Endometrium (tissue), 2 donors: ENCODE data around the gene DALRD3.
"Not testable (repeated sequence)": the region's sequence is repeated elsewhere in the genome, so short reads cannot be mapped to it uniquely, and the experiment has no call there.

ENCODE experiments used
- FAIRE-seq: peaks from 2 replicates; lab custom pipeline; 2012; peaks lifted over from hg19 to GRCh38; lab: Jason Lieb, UNC
- donor health status: control.
- donor health status: control.

DALRD3 gene

GRCh38 chr3:49021213-49021812 is 2.9 kb upstream of the DALRD3 start:
- FAIRE-seq: peak; percentile 94

DNA sequence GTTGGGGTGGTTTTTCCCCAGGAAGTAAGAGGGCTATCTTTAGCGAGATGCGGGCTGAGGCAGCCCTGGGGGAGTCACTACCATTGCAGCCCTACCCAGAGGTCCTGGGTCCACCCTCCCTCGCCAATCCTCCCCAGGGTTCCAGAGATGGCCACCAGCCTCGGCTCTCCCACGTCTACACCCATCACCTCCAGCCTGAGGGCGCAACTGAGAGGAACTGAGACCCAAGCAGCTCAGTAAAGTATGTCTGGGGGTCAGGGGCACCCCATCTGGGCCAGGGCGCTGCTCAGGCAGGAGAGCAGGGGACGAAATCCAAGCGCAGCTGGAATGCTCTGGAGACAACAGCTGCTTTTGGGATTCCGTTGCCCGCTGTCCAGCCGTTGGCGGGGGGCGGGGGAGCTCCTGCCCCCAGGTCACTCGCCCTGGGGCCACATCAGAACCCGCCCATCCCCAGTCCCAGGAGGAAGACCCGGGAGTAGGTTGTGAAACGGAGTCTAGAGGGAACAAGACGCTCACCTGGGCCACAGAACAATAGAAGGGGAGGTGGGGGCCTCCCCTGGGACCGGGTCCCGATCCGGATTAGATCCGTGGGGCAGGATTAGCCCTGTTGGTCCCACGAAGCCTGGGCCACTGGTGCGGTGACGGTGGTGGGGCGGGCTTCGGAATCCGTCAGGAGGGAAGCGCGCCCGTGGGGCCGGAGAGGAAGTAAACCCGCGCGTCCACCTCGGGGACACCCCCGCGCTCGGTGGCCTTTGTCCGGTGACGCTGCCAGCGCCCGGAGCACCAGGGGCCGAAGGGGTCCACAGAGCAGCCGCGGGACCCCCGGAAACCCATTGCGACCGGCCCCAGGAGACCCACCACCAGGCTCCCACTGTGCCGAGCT is 2.2 kb upstream of the DALRD3 start:
- no peak for FAIRE-seq

DNA sequence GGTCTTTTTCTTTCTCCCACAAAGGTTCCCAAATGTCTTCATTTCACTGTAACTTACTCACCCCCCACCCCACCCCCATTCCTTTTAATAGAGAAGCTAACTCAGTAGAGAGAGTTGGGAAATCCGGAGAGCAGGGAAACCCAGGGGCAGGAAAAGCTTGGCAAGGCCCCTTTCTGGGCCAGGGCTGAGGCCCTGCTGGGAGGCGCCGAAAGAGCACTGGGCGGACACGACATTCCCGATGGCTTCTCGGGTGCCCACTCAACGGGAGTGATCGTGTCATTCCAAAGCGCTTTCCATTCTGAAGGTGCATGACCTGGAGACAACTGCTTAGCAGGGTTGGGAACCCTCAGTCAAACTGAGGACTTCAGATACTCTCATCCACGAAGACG is 1.6 kb upstream of the DALRD3 start:
- no peak for FAIRE-seq

- FAIRE-seq: no peak
Observed at GRCh38 chr3:49018707-49019006, 277 bp upstream of the DALRD3 start.

- no peak for FAIRE-seq
Observed at GRCh38 chr3:49017229-49017970, 980 bp downstream of the DALRD3 start.

GRCh38 chr3:49016414-49017228 is 1.8 kb downstream of the DALRD3 start:
- no peak for FAIRE-seq

GRCh38 chr3:49015765-49016164 is 2.6 kb downstream of the DALRD3 start:
- FAIRE-seq: no peak

DNA sequence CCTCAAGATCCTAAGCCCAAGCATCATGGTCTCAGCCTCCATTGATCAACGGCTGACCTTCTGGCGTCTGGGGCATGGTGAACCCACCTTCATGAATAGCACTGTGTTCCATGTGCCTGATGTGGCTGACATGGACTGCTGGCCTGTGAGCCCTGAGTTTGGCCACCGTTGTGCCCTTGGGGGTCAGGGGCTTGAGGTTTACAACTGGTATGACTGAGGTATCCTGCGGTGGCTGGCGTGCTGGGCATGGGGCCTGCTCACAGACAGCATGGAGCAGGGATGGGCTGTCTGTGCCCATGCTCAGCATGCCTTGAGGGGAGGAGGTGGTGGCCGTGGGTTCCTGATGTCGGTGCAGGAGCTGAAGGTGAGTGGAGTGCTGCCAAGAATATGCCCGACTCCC is 3.3 kb downstream of the DALRD3 start:
- no peak for FAIRE-seq

DNA sequence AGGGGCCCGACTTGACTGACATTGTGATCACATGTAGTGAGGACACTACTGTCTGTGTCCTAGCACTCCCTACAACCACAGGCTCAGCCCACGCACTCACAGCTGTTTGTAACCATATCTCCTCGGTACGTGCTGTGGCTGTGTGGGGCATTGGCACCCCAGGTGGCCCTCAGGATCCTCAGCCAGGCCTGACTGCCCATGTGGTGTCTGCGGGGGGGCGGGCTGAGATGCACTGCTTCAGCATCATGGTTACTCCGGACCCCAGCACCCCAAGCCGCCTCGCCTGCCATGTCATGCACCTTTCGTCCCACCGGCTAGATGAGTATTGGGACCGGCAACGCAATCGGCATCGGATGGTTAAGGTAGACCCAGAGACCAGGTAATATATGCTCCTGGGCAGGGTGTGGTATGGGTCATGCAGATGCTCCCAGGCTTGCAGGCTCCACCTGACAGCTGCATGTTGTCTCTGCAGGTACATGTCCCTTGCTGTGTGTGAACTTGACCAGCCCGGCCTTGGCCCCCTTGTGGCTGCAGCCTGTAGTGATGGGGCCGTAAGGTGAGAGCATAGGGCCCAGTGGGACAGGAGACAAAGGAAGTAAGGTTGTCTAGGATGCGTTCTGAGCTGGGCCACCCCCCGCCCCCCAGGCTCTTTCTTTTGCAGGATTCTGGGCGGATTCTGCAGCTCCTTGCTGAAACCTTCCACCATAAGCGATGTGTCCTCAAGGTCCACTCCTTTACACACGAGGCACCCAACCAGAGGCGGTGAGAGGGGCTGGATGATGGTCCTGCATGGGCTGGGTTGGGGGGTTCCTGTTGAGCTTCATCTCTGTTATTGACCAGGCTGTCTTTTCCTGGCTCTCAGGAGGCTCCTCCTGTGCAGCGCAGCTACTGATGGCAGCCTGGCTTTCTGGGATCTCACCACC is 4.4 kb downstream of the DALRD3 start:
- no peak for FAIRE-seq

DNA sequence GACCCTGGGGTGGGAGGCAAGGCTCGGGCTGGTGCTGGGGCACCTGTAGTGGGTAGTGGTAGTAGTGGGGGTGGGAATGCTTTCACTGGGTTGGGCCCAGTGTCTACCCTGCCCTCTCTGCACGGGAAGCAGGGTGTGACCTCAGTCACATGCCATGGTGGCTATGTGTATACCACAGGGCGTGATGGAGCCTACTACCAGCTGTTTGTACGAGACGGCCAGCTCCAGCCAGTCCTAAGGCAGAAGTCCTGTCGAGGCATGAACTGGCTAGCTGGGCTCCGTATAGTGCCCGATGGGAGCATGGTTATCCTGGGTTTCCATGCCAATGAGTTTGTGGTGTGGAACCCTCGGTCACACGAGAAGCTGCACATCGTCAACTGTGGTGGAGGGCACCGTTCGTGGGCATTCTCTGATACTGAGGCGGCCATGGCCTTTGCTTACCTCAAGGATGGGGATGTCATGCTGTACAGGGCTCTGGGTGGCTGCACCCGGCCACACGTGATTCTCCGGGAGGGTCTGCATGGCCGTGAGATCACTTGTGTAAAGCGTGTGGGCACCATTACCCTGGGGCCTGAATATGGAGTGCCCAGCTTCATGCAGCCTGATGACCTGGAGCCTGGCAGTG is 5.2 kb downstream of the DALRD3 start:
- no peak for FAIRE-seq

DNA sequence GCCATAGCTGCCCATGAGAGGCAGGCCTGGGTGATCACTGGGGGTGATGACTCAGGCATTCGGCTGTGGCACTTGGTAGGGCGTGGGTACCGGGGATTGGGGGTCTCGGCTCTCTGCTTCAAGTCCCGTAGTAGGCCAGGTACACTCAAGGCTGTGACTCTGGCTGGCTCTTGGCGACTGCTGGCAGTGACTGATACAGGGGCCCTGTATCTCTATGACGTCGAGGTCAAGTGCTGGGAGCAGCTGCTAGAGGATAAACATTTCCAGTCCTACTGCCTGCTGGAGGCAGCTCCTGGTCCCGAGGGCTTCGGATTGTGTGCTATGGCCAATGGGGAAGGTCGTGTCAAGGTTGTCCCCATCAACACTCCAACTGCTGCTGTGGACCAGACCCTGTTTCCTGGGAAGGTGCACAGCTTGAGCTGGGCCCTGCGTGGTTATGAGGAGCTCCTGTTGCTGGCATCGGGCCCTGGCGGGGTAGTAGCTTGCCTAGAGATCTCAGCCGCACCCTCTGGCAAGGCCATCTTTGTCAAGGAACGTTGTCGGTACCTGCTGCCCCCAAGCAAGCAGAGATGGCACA is 5.9 kb downstream of the DALRD3 start:
- FAIRE-seq: no peak

GRCh38 chr3:49009396-49009795 is 9.0 kb downstream of the DALRD3 start:
- no peak for FAIRE-seq

DNA sequence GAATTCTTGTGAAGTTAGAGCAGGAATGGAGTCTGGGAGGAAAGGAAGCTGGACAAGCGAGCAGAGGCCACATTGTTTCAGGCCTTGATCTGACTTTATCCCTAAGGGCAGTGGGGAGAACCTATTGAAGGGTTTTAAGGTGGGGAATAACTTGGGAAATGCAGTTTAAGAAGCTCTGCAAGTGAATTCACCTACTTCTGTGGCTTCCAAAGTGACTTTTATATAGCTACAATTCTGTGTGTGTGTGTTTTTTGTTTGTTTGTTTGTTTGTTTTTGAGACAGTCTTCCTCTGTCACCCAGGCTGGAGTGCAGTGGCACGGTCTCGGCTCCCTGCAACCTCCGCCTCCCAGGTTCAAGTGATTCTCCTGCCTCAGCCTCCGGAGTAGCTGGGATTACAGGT is 9.8 kb downstream of the DALRD3 start:
- not testable (repeated sequence) for FAIRE-seq

DNA sequence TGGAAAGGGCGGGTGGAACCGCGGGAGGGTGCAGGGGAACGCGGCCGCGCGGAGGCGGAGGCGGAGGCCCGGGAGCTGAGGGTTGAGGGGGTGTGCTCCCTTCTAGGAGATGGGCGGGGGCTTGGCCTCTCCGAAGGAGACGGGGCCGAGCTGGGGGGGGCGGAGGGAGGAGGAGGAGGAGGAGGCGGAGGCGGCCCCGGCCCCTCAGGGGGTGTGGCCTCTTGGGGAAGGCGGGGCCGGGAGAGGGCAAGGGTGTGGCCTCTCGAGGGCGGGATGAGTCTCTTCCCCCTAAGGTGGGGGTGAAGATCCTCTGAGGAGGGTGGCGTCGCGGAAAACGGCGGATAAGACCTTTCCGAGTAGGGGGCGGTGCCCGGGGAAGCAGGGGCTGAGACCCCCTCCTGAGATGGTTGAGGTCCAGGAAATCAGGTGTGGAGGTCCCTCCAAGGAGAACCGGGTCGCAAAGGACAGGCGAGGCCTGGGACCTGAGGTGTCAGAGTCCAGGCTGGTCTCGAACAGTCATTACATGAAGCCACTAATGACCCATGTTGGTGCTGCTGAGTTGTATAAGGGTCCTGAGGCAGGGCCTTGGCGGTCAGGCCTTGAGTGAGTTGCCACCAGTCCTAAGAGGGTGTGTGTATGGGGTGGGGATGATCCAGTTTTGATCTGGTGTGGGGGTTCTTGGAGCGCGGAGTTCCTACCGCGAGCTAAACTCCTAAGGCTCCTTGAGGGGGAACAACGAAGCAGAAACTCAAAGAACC is 10.4 kb downstream of the DALRD3 start:
- no peak for FAIRE-seq

- FAIRE-seq: peak; percentile 95
Observed at GRCh38 chr3:49007068-49007770, 11.2 kb downstream of the DALRD3 start, which contains the start of gene WDR6. WDR6 (plus strand) TSS chr3:49007391; CDS start chr3:49007432, 41 bp downstream.

DNA sequence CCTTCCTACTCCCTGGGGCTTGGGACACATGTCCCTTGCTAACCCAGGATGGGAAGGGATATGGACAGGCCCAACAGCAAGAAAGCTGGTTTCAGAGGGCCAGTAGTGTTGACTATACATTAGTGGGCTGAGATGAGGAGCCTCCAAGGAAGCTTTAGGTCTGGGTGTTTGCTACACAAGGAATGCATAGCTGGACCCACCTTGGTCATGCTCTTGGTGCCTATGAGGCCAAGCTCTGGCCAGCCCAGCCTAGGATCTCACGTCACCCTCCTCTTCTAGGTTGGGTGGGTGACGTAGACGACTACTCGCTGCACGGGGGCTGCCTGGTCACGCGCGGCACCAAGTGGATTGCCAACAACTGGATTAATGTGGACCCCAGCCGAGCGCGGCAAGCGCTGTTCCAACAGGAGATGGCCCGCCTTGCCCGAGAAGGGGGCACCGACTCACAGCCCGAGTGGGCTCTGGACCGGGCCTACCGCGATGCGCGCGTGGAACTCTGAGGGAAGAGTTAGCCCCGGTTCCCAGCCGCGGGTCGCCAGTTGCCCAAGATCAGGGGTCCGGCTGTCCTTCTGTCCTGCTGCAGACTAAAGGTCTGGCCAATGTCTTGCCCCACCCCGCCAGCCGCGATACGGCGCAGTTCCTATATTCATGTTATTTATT is 11.8 kb downstream of the DALRD3 start:
- FAIRE-seq: no peak

- no peak for FAIRE-seq
Observed at GRCh38 chr3:49005998-49006397, 12.4 kb downstream of the DALRD3 start.

- no peak for FAIRE-seq
Observed at GRCh38 chr3:49005303-49005680, 13.1 kb downstream of the DALRD3 start.
